K562 (cell line): ENCODE measurements around the gene TCEANC. TPM values are rescaled to one million over a fixed set of nuclear protein-coding genes. Genes with fewer than 3 reads are reported as not detected.
"Not testable (repeated sequence)": the region's sequence is repeated elsewhere in the genome, so short reads cannot be mapped to it uniquely, and the experiment has no call there.

Experiments used
- ATAC-seq: fragments of 200-7000 bp; cut with Tn5 transposase; 3 replicates; pipeline ENCODE4 v1.9.1; 2020; ENCODE audit warnings: moderate library complexity
- BruUV-seq: library from RNA; stranded (reverse); fragments of 400-500 nt; replicated peaks from 2 replicates; lab custom pipeline; 2021; lab: Mats Ljungman, UMichigan
- CTCF ChIA-PET: fragments of 300-600 bp; formaldehyde crosslinking; extraction: SDS; loops from one replicate; lab custom pipeline; 2021; ENCODE audit warnings: low intra/inter-chr PET ratio; lab: Yijun Ruan, JAX
- POLR2A ChIA-PET: fragments of 300-600, 350-650 bp; sonication (Branson Sonifier 250); formaldehyde crosslinking; extraction: SDS; loops from one replicate; lab custom pipeline; 2021; ENCODE audit warnings: antibody characterized with exemption, inconsistent platforms; lab: Yijun Ruan, JAX
- DNase-seq, 4 experiments: peaks; one replicate each; pipeline versions ENCODE4 v3.0.0 to v3.0.0-alpha.2; 2011 to 2018; ENCODE audit warnings: low spot score in 3 of 4, mixed read lengths in 3 of 4; ENCODE audit errors: extremely low read depth in 1 of 4
- FAIRE-seq: peaks from 2 replicates; lab custom pipeline; 2011; peaks lifted over from hg19 to GRCh38; lab: Jason Lieb, UNC
- H2AFZ ChIP-seq: 2 replicates; pipeline ENCODE4 v1.6.0; 2011; ENCODE audit warnings: low read depth, low read length, control low read depth, inconsistent platforms
- H3K27ac ChIP-seq: fragments of 200-600 bp; 3 replicates; pipeline ENCODE4 v1.8.0; 2011; ENCODE audit warnings: low read depth, mild to moderate bottlenecking, control low read depth, inconsistent platforms, low read length, moderate library complexity, mixed read lengths; ENCODE audit errors: extremely low read depth
- H3K27me3 ChIP-seq, 2 experiments: fragments of 300-600 bp in 1 of 2; 2 replicates in 1 of 2; 3 replicates in 1 of 2; pipeline versions ENCODE4 v1.6.0 to v1.8.0; 2011; ENCODE audit warnings: inconsistent platforms in 2 of 2, low read length in 2 of 2, mild to moderate bottlenecking in 1 of 2, mixed read lengths in 1 of 2, moderate library complexity in 1 of 2; ENCODE audit not compliant: control insufficient read depth in 2 of 2, insufficient read depth in 2 of 2
- H3K36me3 ChIP-seq: fragments of 300-600 bp; 3 replicates; pipeline ENCODE4 v1.8.0; 2011; ENCODE audit warnings: mild to moderate bottlenecking, low read length, inconsistent platforms; ENCODE audit not compliant: control insufficient read depth, insufficient read depth
- H3K4me1 ChIP-seq, 2 experiments: fragments of 200-600 bp in 1 of 2; replicated peaks in 1 of 2; 2 replicates in 1 of 2; 3 replicates in 1 of 2; pipeline versions ENCODE4 v1.5.1 to v1.8.0; 2011; ENCODE audit warnings: inconsistent platforms in 2 of 2, low read length in 2 of 2, mild to moderate bottlenecking in 1 of 2, mixed read lengths in 1 of 2, moderate library complexity in 1 of 2; ENCODE audit not compliant: control insufficient read depth in 2 of 2, insufficient read depth in 2 of 2
- H3K4me2 ChIP-seq: 2 replicates; pipeline ENCODE4 v1.6.1; 2011; ENCODE audit warnings: low read length, control low read depth, inconsistent platforms, mixed read lengths; ENCODE audit not compliant: insufficient read depth
- H3K4me3 ChIP-seq: fragments of 200-600 bp; sonication (generic), shearing (Covaris generic); 2 replicates; pipeline ENCODE4 v1.5.1; 2016; ENCODE audit warnings: control low read depth, inconsistent platforms
- H3K79me2 ChIP-seq: fragments of 200-600 bp; 3 replicates; pipeline ENCODE4 v1.8.0; 2011; ENCODE audit warnings: low read length, inconsistent platforms; ENCODE audit not compliant: control insufficient read depth, insufficient read depth
- H3K9ac ChIP-seq, 2 experiments: 2 replicates each; pipeline versions ENCODE4 v1.6.0 to v1.6.1; 2011; ENCODE audit warnings: low read depth in 2 of 2, low read length in 2 of 2, control low read depth in 1 of 2, inconsistent platforms in 1 of 2, mild to moderate bottlenecking in 1 of 2, mixed read lengths in 1 of 2; ENCODE audit not compliant: insufficient read depth in 1 of 2
- H3K9me1 ChIP-seq: one replicate; pipeline ENCODE4 v1.6.0; 2011; ENCODE audit warnings: inconsistent platforms, mild to moderate bottlenecking, low read length, moderate library complexity; ENCODE audit not compliant: control insufficient read depth, insufficient read depth
- H3K9me3 ChIP-seq: replicated peaks from 2 replicates; pipeline ENCODE4 v1.5.1; 2011; ENCODE audit warnings: low read depth, low read length, inconsistent platforms; ENCODE audit not compliant: control insufficient read depth, insufficient read depth
- H4K20me1 ChIP-seq: replicated peaks from 2 replicates; pipeline ENCODE4 v1.6.1; 2011; ENCODE audit warnings: low read length, inconsistent platforms, mixed read lengths; ENCODE audit not compliant: control insufficient read depth, insufficient read depth
- ARID2 ChIP-seq: fragments of 450-650 bp; IDR thresholded peaks from 2 replicates; pipeline ENCODE4 v1.6.1; 2017; ENCODE audit warnings: antibody characterized with exemption, mild to moderate bottlenecking
- CAMTA2 ChIP-seq: fragments of 250-450 bp; sonication (Bioruptor Pico); conservative IDR thresholded peaks from 2 replicates; pipeline ENCODE4 v1.5.1; 2022
- CCAR2 ChIP-seq: fragments of 200-400 bp; formaldehyde crosslinking; IDR thresholded peaks from 2 replicates; pipeline ENCODE4 v1.6.1; 2017; ENCODE audit warnings: mild to moderate bottlenecking, low read depth, low read length
- HLTF ChIP-seq: fragments of 450-650 bp; IDR thresholded peaks from 2 replicates; pipeline ENCODE4 v1.6.1; 2016
- L3MBTL2 ChIP-seq: fragments of 450-650 bp; IDR thresholded peaks from 2 replicates; pipeline ENCODE4 v1.6.1; 2016; ENCODE audit warnings: mild to moderate bottlenecking, moderate library complexity
- MEF2D ChIP-seq: conservative IDR thresholded peaks from 2 replicates; pipeline ENCODE4 v1.6.1; 2016; ENCODE audit warnings: low read depth, missing genetic modification characterization, missing compliant biosample characterization
- MTA3 ChIP-seq: fragments of 450-650 bp; formaldehyde crosslinking; IDR thresholded peaks from 2 replicates; pipeline ENCODE4 v1.6.1; 2017; ENCODE audit warnings: mild to moderate bottlenecking, borderline replicate concordance
- NR2C1 ChIP-seq, 2 experiments: fragments of 450-650 bp; IDR thresholded peaks; 2 replicates each; pipeline ENCODE4 v1.6.1; 2017; ENCODE audit warnings: mild to moderate bottlenecking in 2 of 2, antibody characterized with exemption in 1 of 2, inconsistent platforms in 1 of 2, missing compliant biosample characterization in 1 of 2, missing genetic modification characterization in 1 of 2
- NR2C2 ChIP-seq, 2 experiments: fragments of 200-800 bp in 1 of 2; sonication (Bioruptor generic) in 1 of 2; sonication (generic) in 1 of 2; formaldehyde crosslinking in 1 of 2; IDR thresholded peaks; 2 replicates each; pipeline versions ENCODE4 v1.6.1 to v1.8.0; 2016 to 2022; ENCODE audit warnings: mild to moderate bottlenecking in 1 of 2, missing compliant biosample characterization in 1 of 2, missing genetic modification characterization in 1 of 2, missing genetic modification reagents in 1 of 2
- SMARCA4 ChIP-seq: fragments of 450-650 bp; IDR thresholded peaks from 2 replicates; pipeline ENCODE4 v1.6.1; 2016
- SOX6 ChIP-seq: fragments of 450-650 bp; IDR thresholded peaks from 2 replicates; pipeline ENCODE4 v1.6.1; 2014; ENCODE audit warnings: mild to moderate bottlenecking
- SRSF3 ChIP-seq: fragments of 200-400 bp; formaldehyde crosslinking; IDR thresholded peaks from 2 replicates; pipeline ENCODE4 v1.6.1; 2016; ENCODE audit warnings: mild to moderate bottlenecking, low read length, moderate library complexity; ENCODE audit not compliant: insufficient read depth
- ZNF184 ChIP-seq: sonication (generic); formaldehyde crosslinking; IDR thresholded peaks from 2 replicates; pipeline ENCODE4 v1.5.0; 2020; ENCODE audit warnings: missing genetic modification reagents
- ZNF263 ChIP-seq: sonication (generic); formaldehyde crosslinking; IDR thresholded peaks from 2 replicates; pipeline ENCODE4 v1.8.0; 2022; ENCODE audit warnings: mild to moderate bottlenecking, missing genetic modification reagents, borderline replicate concordance
- ZNF444 ChIP-seq: fragments of 250-450 bp; sonication (Bioruptor Pico); IDR thresholded peaks from 2 replicates; pipeline ENCODE4 v1.4.0; 2020; ENCODE audit warnings: mild to moderate bottlenecking, moderate library complexity
- WGBS: fragments of 100-300 bp; shearing (Covaris generic); methylation state at CpG from one replicate; pipeline ENCODE4 v1.1.6; 2016; ENCODE audit warnings: low coverage, mixed read lengths; ENCODE audit not compliant: insufficient coverage; ENCODE audit errors: missing lambda C conversion rate; 5-methylcytosine and 5-hydroxymethylcytosine counted together
- in situ Hi-C: fragments of 300-500 bp; cut with MboI; formaldehyde crosslinking; loops from 4 replicates; pipeline ENCODE4 v1.15.0; 2018; ENCODE audit warnings: inconsistent platforms, mixed read lengths
- intact Hi-C: fragments of 100-400 bp; cut with micrococcal nuclease; formaldehyde crosslinking; loops from 2 replicates; pipeline ENCODE4 v1.14.2; 2022
- polyA plus RNA-seq, 8 experiments: library from polyadenylated mRNA; depleted of rRNA in 4 of 8; stranded (reverse) in 5 of 8; unstranded in 3 of 8; fragments of >200 nt; fragmentation: Nextera tagmentation in 2 of 8; fragmentation: Illumina TruSeq in 1 of 8; extraction: Ambion mirVana in 2 of 8; extraction: Trizol in 1 of 8; gene quantifications; 2 replicates each; pipeline versions ENCODE4 v1.2.1 to v1.2.3, GENCODE V29; 2011 to 2014; ENCODE audit warnings: inconsistent platforms in 1 of 8, missing spikeins in 1 of 8
- total RNA-seq, 7 experiments: library from RNA; depleted of rRNA in 6 of 7; stranded (reverse); fragments of >200 nt in 6 of 7; fragmentation: Illumina TruSeq in 2 of 7; extraction: Trizol in 2 of 7; gene quantifications; 2 replicates each; pipeline versions ENCODE4 v1.2.1 to v1.2.3, GENCODE V29; 2011 to 2021; ENCODE audit warnings: low replicate concordance in 1 of 7

Gene TCEANC
- total and polyA plus RNA-seq, 9 of the 15 experiments (the other 6 are each of a cell fraction or from before 2014, with no cell fraction given), result 1.2 to 2.8 (median 2.0) TPM

GRCh38 chrX:13669246-13669737 is 16.4 kb downstream of the TCEANC start (continued):
- TF ChIP-seq NR2C1 (IDR thresholded peaks at IDR 0.05) (peak; percentile 78; the same call in 1 of the 2 replicates), NR2C1 (tag; IDR thresholded peaks at IDR 0.05) (peak; percentile 92), ZNF444 (CRISPR knock-in tag) (no peak), SMARCA4 (peak; percentile 54; the same call in 1 of the 2 replicates), ZNF263 (CRISPR knock-in tag) (no peak), SRSF3 (no peak), CCAR2 (no peak), CAMTA2 (no peak), MEF2D (no peak), SOX6 (peak; percentile 58; the same call in 1 of the 2 replicates), ZNF184 (CRISPR knock-in tag) (no peak), MTA3 (no peak), ARID2 (no peak), HLTF (no peak)

DNA sequence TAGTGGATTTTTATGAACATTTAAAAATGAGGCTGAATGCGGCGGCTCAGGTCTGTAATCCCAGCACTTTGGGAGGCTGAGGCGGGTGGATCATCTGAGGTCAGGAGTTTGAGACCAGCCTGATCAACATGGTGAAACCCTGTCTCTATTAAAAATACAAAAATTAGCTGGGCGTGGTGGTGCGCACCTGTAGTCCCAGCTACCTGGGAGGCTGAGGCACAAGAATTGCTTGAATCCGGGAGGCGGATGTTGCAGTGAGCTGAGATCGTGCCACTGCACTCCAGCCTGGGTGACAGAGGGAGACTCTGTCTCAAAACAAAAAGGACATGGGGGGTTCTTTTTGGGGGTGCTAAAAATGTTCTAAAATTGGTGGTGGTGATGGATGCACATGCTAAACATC is 16.8 kb downstream of the TCEANC start:
- DNase-seq; H3K9me3 ChIP-seq; H3K27me3 ChIP-seq; H3K4me3 ChIP-seq; H3K4me1 ChIP-seq; H3K79me2 ChIP-seq; H3K36me3 ChIP-seq; BruUV-seq; ATAC-seq; H4K20me1 ChIP-seq; H3K9me1 ChIP-seq; FAIRE-seq; CTCF ChIA-PET; TF ChIP-seq NR2C2 (CRISPR knock-in tag; IDR thresholded peaks at IDR 0.05): not testable (repeated sequence)
- POLR2A ChIA-PET, result interaction anchor here (0.6 to 1.3 kb wide), 6 partner anchors 11 to 62 kb away, joined by 3 to 8 read pairs (median 4); partner anchors contain the start of genes RAB9A and TCEANC
- intact Hi-C loops, result loop anchor here (1.0 kb wide), 2 partner anchors 16 to 20 kb away; partner anchors contain the start of genes RAB9A and TCEANC
- H3K27ac ChIP-seq, result peak overlapping the region; percentile 91; the same call in 2 of the 3 replicates
- in situ Hi-C loops, result loop anchor here (25.0 kb wide), 1 partner anchor 707 kb away; no protein-coding TSS in a partner anchor
- H3K4me2 ChIP-seq, result peak overlapping the region; percentile 80; the same call in 1 of the 2 replicates
- peak overlapping the region in 1 of 2 experiments; percentile 59; a peak in 1 of 4 replicates for H3K9ac ChIP-seq
- H2AFZ ChIP-seq, result peak overlapping the region; percentile 99
- 78% methylated on average over 3 of the region's 8 CpGs for WGBS
- TF ChIP-seq L3MBTL2 (0 out of 2 replicates have a peak, but pooled peaks have one; percentile 3), NR2C2 (tag; IDR thresholded peaks at IDR 0.05) (peak; percentile 39; the same call in 1 of the 2 replicates)
